Measurements from ENCODE around the gene MRPL39.

MRPL39 gene

DNA sequence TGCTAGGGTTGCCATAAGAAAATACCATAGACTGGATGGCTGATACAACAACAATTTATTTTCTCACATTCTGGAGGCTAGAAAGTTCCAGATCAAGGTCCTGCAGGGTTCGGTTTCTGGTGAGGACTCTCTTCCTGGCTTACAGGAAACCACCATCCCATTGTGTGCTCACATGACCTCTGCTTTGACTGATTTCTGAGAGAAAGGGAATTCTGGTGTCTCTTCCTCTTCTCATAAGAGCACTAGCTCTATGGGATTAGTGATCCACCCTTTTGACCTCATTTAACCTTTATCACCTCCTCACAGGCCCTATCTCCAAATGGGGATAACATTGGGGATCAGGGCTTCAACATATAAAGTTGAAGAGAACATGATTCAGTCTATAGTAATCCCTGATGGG, 47.5 kb downstream of the MRPL39 start:
- DNase-seq (ENCODE audit: low read depth in 2 of 2) = no peak
- no peak overlapping the region for H3K4me3 ChIP-seq (replicated peaks in 1 of 2; ENCODE audit: low read depth in 2 of 2, low read length in 2 of 2)
- no peak for TF ChIP-seq CTCF (IDR thresholded peaks at IDR 0.05; ENCODE audit: low read depth, low read length)

DNA sequence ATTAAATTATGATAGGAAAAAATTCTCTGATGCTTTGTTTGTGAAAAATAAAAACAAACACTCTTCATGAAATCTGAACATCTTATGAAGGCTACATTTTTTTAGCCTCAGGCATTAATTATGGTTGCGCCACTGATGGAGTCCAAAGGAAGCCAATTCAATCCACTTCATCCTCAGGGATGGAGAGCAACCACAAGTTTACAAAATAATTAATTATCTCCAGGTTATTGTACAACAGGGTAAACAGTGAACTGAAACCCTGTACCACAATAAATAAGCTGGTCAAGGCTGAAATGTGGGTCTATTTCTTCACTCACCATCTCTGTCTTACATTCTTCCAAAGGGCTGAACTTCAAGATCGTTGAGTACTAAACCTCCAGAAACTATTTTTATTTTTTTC, 49.2 kb downstream of the MRPL39 start:
- no peak for TF ChIP-seq CTCF (IDR thresholded peaks at IDR 0.05; ENCODE audit: low read depth, low read length)
- no peak overlapping the region for H3K4me3 ChIP-seq (replicated peaks in 1 of 2; ENCODE audit: low read depth in 2 of 2, low read length in 2 of 2)
- DNase-seq (ENCODE audit: low read depth in 2 of 2) = no peak

DNA sequence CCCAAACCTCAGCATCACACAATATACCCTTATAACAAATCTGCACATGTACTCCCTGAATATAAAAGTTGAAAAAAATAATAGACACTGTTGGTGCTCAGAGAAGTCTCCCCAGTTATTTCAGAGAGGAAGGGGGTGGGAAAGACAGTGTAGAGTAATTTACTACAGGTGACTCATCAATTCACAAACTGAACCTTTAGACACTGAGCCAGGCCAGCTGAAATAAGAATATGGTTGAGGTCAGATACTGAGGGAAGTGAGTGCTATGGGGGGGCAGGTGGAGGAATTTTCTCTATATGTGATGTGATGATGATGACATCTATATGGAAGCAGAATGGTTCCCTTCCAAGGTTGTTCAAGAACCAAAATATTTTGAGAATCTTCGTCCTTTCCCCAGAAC, 50.1 kb downstream of the MRPL39 start:
- DNase-seq (ENCODE audit: low read depth in 2 of 2) = no peak
- no peak overlapping the region for H3K4me3 ChIP-seq (replicated peaks in 1 of 2; ENCODE audit: low read depth in 2 of 2, low read length in 2 of 2)

DNA sequence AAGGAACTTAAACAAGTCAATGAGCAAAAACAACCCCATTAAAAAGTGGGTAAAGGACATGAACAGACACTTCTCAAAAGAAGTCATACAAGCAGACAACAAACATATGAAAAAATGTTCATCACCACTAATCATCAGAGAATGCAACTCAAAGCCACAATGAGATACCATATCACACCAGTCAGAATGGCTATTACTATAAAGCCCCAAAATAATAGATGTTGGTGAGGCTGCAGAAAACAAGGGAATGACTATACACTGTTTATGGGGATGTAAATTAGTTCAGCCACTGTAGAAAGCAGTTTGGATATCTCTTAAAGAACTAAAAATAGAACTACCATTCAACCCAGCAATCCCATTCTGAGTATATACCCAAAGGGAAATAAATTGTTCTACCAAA, 51.2 kb downstream of the MRPL39 start:
- TF ChIP-seq CTCF (IDR thresholded peaks at IDR 0.05; ENCODE audit: low read depth, low read length) = no peak
- no peak overlapping the region for H3K4me3 ChIP-seq (replicated peaks in 1 of 2; ENCODE audit: low read depth in 2 of 2, low read length in 2 of 2)
- DNase-seq (ENCODE audit: low read depth in 2 of 2) = no peak

More for the DNA sequence above, 50.1 kb downstream of the MRPL39 start:
- TF ChIP-seq CTCF (IDR thresholded peaks at IDR 0.05; ENCODE audit: low read depth, low read length) = no peak

DNA sequence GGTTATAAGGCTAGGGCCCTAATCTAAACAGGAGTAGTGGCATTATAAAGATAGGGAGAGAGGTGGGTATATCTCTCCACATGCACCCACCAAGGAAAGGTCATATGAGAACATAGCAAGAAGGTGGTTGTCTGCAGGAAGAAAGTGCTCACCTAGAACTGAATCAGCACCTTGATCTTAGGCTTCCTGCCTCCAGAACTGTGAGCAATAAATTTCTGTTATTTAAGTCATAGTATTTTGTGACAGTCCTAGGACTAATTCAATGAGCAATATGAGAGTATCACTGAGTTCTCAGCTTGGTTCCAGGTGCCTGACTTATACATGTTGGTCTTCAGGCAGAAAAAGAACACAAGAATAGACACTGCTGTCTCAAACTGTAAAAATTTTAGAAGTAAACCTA, 51.8 kb downstream of the MRPL39 start:
- no peak overlapping the region for H3K4me3 ChIP-seq (replicated peaks in 1 of 2; ENCODE audit: low read depth in 2 of 2, low read length in 2 of 2)
- no peak for TF ChIP-seq CTCF (IDR thresholded peaks at IDR 0.05; ENCODE audit: low read depth, low read length)
- no peak for DNase-seq (ENCODE audit: low read depth in 2 of 2)

DNA sequence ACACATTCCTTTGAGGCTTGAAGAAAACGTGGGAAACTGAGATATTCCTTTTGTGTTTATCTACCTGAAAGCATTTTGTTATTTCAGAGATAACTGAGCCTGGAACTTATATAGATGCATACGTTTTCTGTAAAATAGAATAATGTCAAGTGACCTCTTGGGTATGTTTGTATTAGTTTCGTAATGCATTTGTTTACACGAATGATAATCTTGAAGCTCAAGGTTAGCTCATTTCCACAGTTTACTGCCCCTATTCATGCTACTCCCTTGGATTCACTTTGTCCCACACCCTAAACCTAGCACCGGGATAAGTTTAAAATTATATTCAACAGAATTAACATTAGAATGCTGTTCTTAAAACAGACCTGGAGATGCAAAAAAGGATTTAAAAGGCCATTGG, 54.4 kb downstream of the MRPL39 start:
- no peak for TF ChIP-seq CTCF (IDR thresholded peaks at IDR 0.05; ENCODE audit: low read depth, low read length)
- no peak for DNase-seq (ENCODE audit: low read depth in 2 of 2)
- no peak overlapping the region for H3K4me3 ChIP-seq (replicated peaks in 1 of 2; ENCODE audit: low read depth in 2 of 2, low read length in 2 of 2)

DNA sequence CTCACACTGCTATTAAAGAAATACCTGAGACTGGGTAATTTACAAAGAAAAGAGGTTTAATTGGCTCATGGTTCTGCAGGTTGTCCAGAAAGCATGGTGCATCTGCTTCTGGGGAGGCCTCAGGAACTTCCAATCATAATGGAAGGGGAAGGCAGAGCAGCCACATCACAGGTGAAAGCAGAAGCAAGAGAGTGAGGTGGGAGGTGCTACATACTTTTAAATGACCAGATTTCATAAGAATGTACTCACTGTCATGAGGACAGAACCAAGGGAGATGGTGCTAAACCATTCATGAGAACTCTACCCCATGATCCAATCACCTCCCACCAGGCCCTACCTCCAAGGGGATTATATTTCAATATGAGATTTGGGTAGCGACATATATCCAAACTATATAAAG, 55.7 kb downstream of the MRPL39 start:
- no peak for TF ChIP-seq CTCF (IDR thresholded peaks at IDR 0.05; ENCODE audit: low read depth, low read length)
- H3K4me3 ChIP-seq (replicated peaks in 1 of 2; ENCODE audit: low read depth in 2 of 2, low read length in 2 of 2) = no peak overlapping the region
- DNase-seq (ENCODE audit: low read depth in 2 of 2) = no peak

Data from cardiac fibroblast (primary cell).